H9 (cell line): Measurements from ENCODE around the gene ZMAT5. TPM values are rescaled to one million over a fixed set of nuclear protein-coding genes. Genes with fewer than 3 reads are reported as not detected.

Experiments
- DNase-seq: peaks from one replicate; pipeline ENCODE4 v3.0.0-alpha.2; 2017
- H2AFZ ChIP-seq: one replicate; pipeline ENCODE4 v1.6.1; 2013; ENCODE audit warnings: mild to moderate bottlenecking, low read length, control low read depth, moderate library complexity
- H2AK5ac ChIP-seq: 2 replicates; pipeline ENCODE4 v1.6.1; 2013; ENCODE audit warnings: low read length, control low read depth, mixed read lengths; ENCODE audit not compliant: insufficient read length
- H2BK120ac ChIP-seq: one replicate; pipeline ENCODE4 v1.6.1; 2013; ENCODE audit warnings: low read depth, mild to moderate bottlenecking, low read length, control low read depth, inconsistent platforms; ENCODE audit not compliant: poor library complexity, severe bottlenecking
- H2BK12ac ChIP-seq: 2 replicates; pipeline ENCODE4 v1.6.1; 2013; ENCODE audit warnings: low read length, control low read depth, mixed read lengths, low read depth; ENCODE audit not compliant: insufficient read length
- H2BK15ac ChIP-seq: 2 replicates; pipeline ENCODE4 v1.6.1; 2013; ENCODE audit warnings: low read depth, low read length, control low read depth
- H2BK20ac ChIP-seq: one replicate; pipeline ENCODE4 v1.6.1; 2013; ENCODE audit warnings: low read depth, mild to moderate bottlenecking, low read length, control low read depth, inconsistent platforms; ENCODE audit not compliant: poor library complexity, severe bottlenecking
- H2BK5ac ChIP-seq: 2 replicates; pipeline ENCODE4 v1.6.1; 2013; ENCODE audit warnings: low read length, control low read depth, mixed read lengths; ENCODE audit not compliant: insufficient read length
- H3K14ac ChIP-seq: 2 replicates; pipeline ENCODE4 v1.6.1; 2013; ENCODE audit warnings: low read length, control low read depth; ENCODE audit not compliant: insufficient read depth
- H3K18ac ChIP-seq: 2 replicates; pipeline ENCODE4 v1.6.1; 2013; ENCODE audit warnings: low read depth, mild to moderate bottlenecking, mixed read lengths, low read length, control low read depth; ENCODE audit not compliant: insufficient read length
- H3K23ac ChIP-seq: 2 replicates; pipeline ENCODE4 v1.6.1; 2013; ENCODE audit warnings: low read length, control low read depth, mixed read lengths, low read depth; ENCODE audit not compliant: insufficient read length
- H3K23me2 ChIP-seq: 2 replicates; pipeline ENCODE4 v1.6.1; 2013; ENCODE audit warnings: low read depth, mild to moderate bottlenecking, mixed read lengths, low read length, control low read depth; ENCODE audit not compliant: insufficient read length, poor library complexity, severe bottlenecking
- H3K27ac ChIP-seq: 2 replicates; pipeline ENCODE4 v1.5.1; 2013; ENCODE audit warnings: low read length, control low read depth, mixed read lengths, low read depth; ENCODE audit not compliant: insufficient read length
- H3K27me3 ChIP-seq: 2 replicates; pipeline ENCODE4 v1.6.1; 2013; ENCODE audit warnings: low read length, control low read depth, inconsistent platforms; ENCODE audit not compliant: insufficient read depth
- H3K4ac ChIP-seq: 2 replicates; pipeline ENCODE4 v1.6.1; 2013; ENCODE audit warnings: low read depth, mild to moderate bottlenecking, control low read depth, inconsistent platforms, low read length, moderate library complexity
- H3K4me1 ChIP-seq: 2 replicates; pipeline ENCODE4 v1.6.1; 2013; ENCODE audit warnings: low read length, control low read depth, inconsistent platforms; ENCODE audit not compliant: insufficient read depth
- H3K4me2 ChIP-seq: 2 replicates; pipeline ENCODE4 v1.6.1; 2013; ENCODE audit warnings: low read length, control low read depth, mixed read lengths; ENCODE audit not compliant: insufficient read length, insufficient read depth
- H3K56ac ChIP-seq: 2 replicates; pipeline ENCODE4 v1.6.1; 2013; ENCODE audit warnings: low read depth, mild to moderate bottlenecking, mixed read lengths, low read length, control low read depth; ENCODE audit not compliant: insufficient read length
- H3K79me1 ChIP-seq: 2 replicates; pipeline ENCODE4 v1.6.1; 2013; ENCODE audit warnings: low read depth, mild to moderate bottlenecking, moderate library complexity, low read length, control low read depth, inconsistent platforms; ENCODE audit not compliant: insufficient read depth, poor library complexity, severe bottlenecking
- H3K79me2 ChIP-seq: 2 replicates; pipeline ENCODE4 v1.6.1; 2013; ENCODE audit warnings: low read length, control low read depth, inconsistent platforms; ENCODE audit not compliant: insufficient read depth
- H3K9ac ChIP-seq: 2 replicates; pipeline ENCODE4 v1.6.1; 2013; ENCODE audit warnings: low read length, control low read depth, mixed read lengths; ENCODE audit not compliant: insufficient read length; ENCODE audit errors: extremely low read depth
- H3K9me3 ChIP-seq: one replicate; pipeline ENCODE4 v1.6.1; 2013; ENCODE audit warnings: low read depth, low read length, inconsistent platforms; ENCODE audit not compliant: control insufficient read depth
- H3T11ph ChIP-seq: one replicate; pipeline ENCODE4 v1.6.1; 2013; ENCODE audit warnings: mild to moderate bottlenecking, low read length, control low read depth, inconsistent platforms
- H4K20me1 ChIP-seq: one replicate; pipeline ENCODE4 v1.6.1; 2013; ENCODE audit not compliant: control insufficient read depth, insufficient read length, insufficient read depth
- H4K5ac ChIP-seq: 2 replicates; pipeline ENCODE4 v1.6.1; 2013; ENCODE audit warnings: low read depth, mild to moderate bottlenecking, mixed read lengths, low read length, control low read depth; ENCODE audit not compliant: insufficient read length
- H4K8ac ChIP-seq: replicated peaks from 2 replicates; pipeline ENCODE4 v1.6.1; 2013; ENCODE audit warnings: low read length, control low read depth, mixed read lengths, low read depth; ENCODE audit not compliant: insufficient read length
- H4K91ac ChIP-seq: 2 replicates; pipeline ENCODE4 v1.6.1; 2013; ENCODE audit warnings: low read depth, mild to moderate bottlenecking, moderate library complexity, mixed read lengths, low read length, control low read depth; ENCODE audit not compliant: insufficient read length
- H3K27ac Mint-ChIP-seq, 3 experiments: 2 replicates in 2 of 3; 3 replicates in 1 of 3; pipeline ENCODE4 v1.8.0; 2020 to 2021; ENCODE audit warnings: mixed read lengths in 3 of 3, mild to moderate bottlenecking in 1 of 3, moderate library complexity in 1 of 3
- H3K27me3 Mint-ChIP-seq: 2 replicates; pipeline ENCODE4 v1.8.0; 2021; ENCODE audit warnings: low read depth, mild to moderate bottlenecking, moderate library complexity, mixed read lengths
- H3K36me3 Mint-ChIP-seq, 3 experiments: 2 replicates in 2 of 3; 3 replicates in 1 of 3; pipeline ENCODE4 v1.8.0; 2020 to 2021; ENCODE audit warnings: low read depth in 3 of 3, mixed read lengths in 3 of 3; ENCODE audit not compliant: insufficient read depth in 1 of 3
- H3K4me1 Mint-ChIP-seq, 2 experiments: 2 replicates each; pipeline ENCODE4 v1.8.0; 2020; ENCODE audit warnings: mixed read lengths in 2 of 2
- H3K4me3 Mint-ChIP-seq, 2 experiments: 2 replicates in 1 of 2; 3 replicates in 1 of 2; pipeline ENCODE4 v1.8.0; 2020 to 2021; ENCODE audit warnings: mild to moderate bottlenecking in 2 of 2, mixed read lengths in 2 of 2, moderate library complexity in 1 of 2
- H3K9me3 Mint-ChIP-seq, 2 experiments: 2 replicates in 1 of 2; 3 replicates in 1 of 2; pipeline ENCODE4 v1.8.0; 2020; ENCODE audit warnings: mild to moderate bottlenecking in 2 of 2, mixed read lengths in 2 of 2, moderate library complexity in 1 of 2
- CTCF ChIP-seq: fragments of 200-600 bp; sonication (generic); conservative IDR thresholded peaks from 3 replicates; pipeline ENCODE4 v1.8.0; 2021; ENCODE audit warnings: antibody characterized with exemption, mild to moderate bottlenecking
- WGBS: extraction: QIAGEN DNeasy Blood & Tissue Kit; methylation state at CpG from one replicate; pipeline ENCODE4 v1.1.7; 2013; ENCODE audit warnings: missing lambda C conversion rate, low lambda C conversion rate, mixed read lengths; ENCODE audit not compliant: insufficient read length; ENCODE audit errors: extremely low coverage; 5-methylcytosine and 5-hydroxymethylcytosine counted together
- total RNA-seq: library from RNA; stranded (reverse); gene quantifications from 2 replicates; pipeline ENCODE4 v1.2.1, GENCODE V29; 2021

ZMAT5 gene
- total RNA-seq, 1 experiment from 2014 or later = 13.9 TPM

GRCh38 chr22:29704528-29705285 is 62.1 kb downstream of the ZMAT5 start:
- no peak for TF ChIP-seq CTCF
- no peak overlapping the region for H3T11ph ChIP-seq
- no peak overlapping the region for H3K23ac ChIP-seq
- H3K9ac ChIP-seq = no peak overlapping the region
- no peak overlapping the region for H3K18ac ChIP-seq
- H3K27me3 ChIP-seq = no peaks in the 10 kb centered on the region; the same call in 1 of the 2 replicates
- no peak overlapping the region for H2BK120ac ChIP-seq
- H2BK5ac ChIP-seq = no peak overlapping the region
- no peak overlapping the region for H4K91ac ChIP-seq
- H2AK5ac ChIP-seq = no peak overlapping the region
- no peaks in the 10 kb centered on the region for H3K79me1 ChIP-seq
- peaks cover 6% of the 10 kb centered on the region; the same call in 1 of the 2 replicates for H3K4me1 ChIP-seq
- DNase-seq = no peak
- H3K27ac ChIP-seq = no peak overlapping the region
- H4K8ac ChIP-seq = no peak overlapping the region
- Mint-ChIP-seq H3K4me3 (no peak overlapping the region), H3K27ac (no peak overlapping the region), H3K4me1 (peaks cover 41 to 62% of the 10 kb centered on the region in 2 experiments), H3K9me3 (no peaks in the 10 kb centered on the region), H3K27me3 (peaks cover 95% of the 10 kb centered on the region), H3K36me3 (no peaks in the 10 kb centered on the region; a peak in 1 of 7 replicates)
- peaks cover 9% of the 10 kb centered on the region for H3K23me2 ChIP-seq
- no peak overlapping the region for H3K56ac ChIP-seq
- no peak overlapping the region for H3K4ac ChIP-seq
- no peaks in the 10 kb centered on the region for H3K79me2 ChIP-seq
- no peak overlapping the region for H2BK20ac ChIP-seq
- no peak overlapping the region for H2AFZ ChIP-seq
- H2BK15ac ChIP-seq = no peak overlapping the region
- H4K5ac ChIP-seq = no peak overlapping the region
- no peak overlapping the region for H3K14ac ChIP-seq
- H2BK12ac ChIP-seq = no peak overlapping the region
- no CpG with 5 or more reads among the region's 14 CpGs for WGBS
- H3K9me3 ChIP-seq = no peaks in the 10 kb centered on the region
- no peak overlapping the region for H3K4me2 ChIP-seq
- H4K20me1 ChIP-seq = no peaks in the 10 kb centered on the region
